Measurements from ENCODE around the gene KRTAP1-3. TPM values are rescaled to one million over a fixed set of nuclear protein-coding genes. Genes with fewer than 3 reads are reported as not detected.

KRTAP1-3 gene
- total RNA-seq, 4 donors from 2014 or later: not detected

- intact Hi-C loops (cut with DNase I): no loop called here
- Histone ChIP-seq H3K4me3 (no peak within 1 kb of the TSS), H3K27ac (no peak within 1 kb of the TSS), H3K27me3 (peaks cover 0 to 13% (median 0%) of the 10 kb centered on the region in 4 donors), H3K9me3 (no peaks in the 10 kb centered on the region), H3K4me1 (peaks cover 0 to 16% (median 0%) of the 10 kb centered on the region in 3 donors), H3K36me3 (no peaks in the 10 kb centered on the region)
- no peak for DNase-seq
- TF ChIP-seq CTCF (IDR thresholded peaks at IDR 0.05) (no peak), POLR2A (IDR thresholded peaks at IDR 0.05) (no peak)
- WGBS, 2 donors: 68 to 75% methylated on average over 3 of the region's 3 CpGs
Observed at GRCh38 chr17:40984226-40984625, 50.4 kb downstream of the KRTAP1-3 start, which contains the start of gene KRT40. Gene KRT40, minus strand, starts transcription at chr17:40984326. Its CDS starts 53 bp downstream, at chr17:40984273.

Small RNA genes lying within 50 kb of the gene (small RNA-seq; reads per million reads assigned to genes)
- gene KRTAP3-4P: 0 reads per million in 4 donors

Other genes with a start within 250 kb of the KRTAP1-3 start
- not detected for gene KRT28, start 234.9 kb downstream of the KRTAP1-3 start, total RNA-seq
- 10 to 100 TPM; 14.4 to 50.0 (median 33.2) TPM for gene KRT10, start 212.3 kb downstream of the KRTAP1-3 start, total RNA-seq
- not detected for gene KRT12, start 167.7 kb downstream of the KRTAP1-3 start, total RNA-seq
- gene KRT20, start 149.6 kb downstream of the KRTAP1-3 start, total RNA-seq: not detected
- 10 to 100 TPM in 1 of 4 donors, 1 to 10 TPM in 2, under 1 TPM in 1; 0.38 to 19.6 (median 4.9) TPM for gene KRT23, start 97.2 kb downstream of the KRTAP1-3 start, total RNA-seq
- not detected for gene KRT39, start 67.9 kb downstream of the KRTAP1-3 start, total RNA-seq
- gene KRT40, start 50.5 kb downstream of the KRTAP1-3 start, total RNA-seq: under 1 TPM in 1 of 4 donors, not detected in 3; 0.19 TPM
- not detected for gene KRTAP3-3, start 40.7 kb downstream of the KRTAP1-3 start, total RNA-seq
- gene KRTAP3-2, start 35.0 kb downstream of the KRTAP1-3 start, total RNA-seq: under 1 TPM in 1 of 4 donors, not detected in 3; 0.57 TPM
- gene KRTAP3-1, start 25.7 kb downstream of the KRTAP1-3 start, total RNA-seq: not detected
- gene KRTAP1-5, start 7.7 kb downstream of the KRTAP1-3 start, total RNA-seq: not detected
- gene KRTAP1-4, start 4.7 kb downstream of the KRTAP1-3 start, total RNA-seq: not detected
- gene KRTAP1-1, start 6.6 kb upstream of the KRTAP1-3 start, total RNA-seq: not detected
- gene KRTAP2-1, start 12.4 kb upstream of the KRTAP1-3 start, total RNA-seq: not detected
- gene KRTAP2-2, start 20.4 kb upstream of the KRTAP1-3 start, total RNA-seq: not detected
- gene KRTAP2-3, start 25.2 kb upstream of the KRTAP1-3 start, total RNA-seq: not detected
- not detected for gene KRTAP2-4, start 31.0 kb upstream of the KRTAP1-3 start, total RNA-seq
- gene KRTAP4-7, start 49.3 kb upstream of the KRTAP1-3 start, total RNA-seq: not detected
- gene KRTAP4-8, start 63.3 kb upstream of the KRTAP1-3 start, total RNA-seq: not detected
- not detected for gene KRTAP4-16, start 67.3 kb upstream of the KRTAP1-3 start, total RNA-seq
- gene KRTAP4-9, start 70.5 kb upstream of the KRTAP1-3 start, total RNA-seq: not detected
- under 1 TPM in 1 of 4 donors, not detected in 3; 0.22 TPM for gene KRTAP4-11, start 83.5 kb upstream of the KRTAP1-3 start, total RNA-seq
- not detected for gene KRTAP4-12, start 89.3 kb upstream of the KRTAP1-3 start, total RNA-seq
- gene KRTAP4-6, start 105.7 kb upstream of the KRTAP1-3 start, total RNA-seq: not detected
- gene KRTAP4-5, start 115.0 kb upstream of the KRTAP1-3 start, total RNA-seq: not detected
- not detected for gene KRTAP4-4, start 125.9 kb upstream of the KRTAP1-3 start, total RNA-seq
- not detected for gene KRTAP4-3, start 133.3 kb upstream of the KRTAP1-3 start, total RNA-seq
- not detected for gene KRTAP4-2, start 143.3 kb upstream of the KRTAP1-3 start, total RNA-seq
- gene KRTAP4-1, start 150.0 kb upstream of the KRTAP1-3 start, total RNA-seq: not detected
- not detected for gene KRTAP9-1, start 155.0 kb upstream of the KRTAP1-3 start, total RNA-seq
- gene KRTAP9-2, start 191.8 kb upstream of the KRTAP1-3 start, total RNA-seq: not detected
- gene KRTAP9-3, start 197.6 kb upstream of the KRTAP1-3 start, total RNA-seq: not detected
- gene KRTAP9-8, start 203.1 kb upstream of the KRTAP1-3 start, total RNA-seq: not detected
- not detected for gene KRTAP9-4, start 214.8 kb upstream of the KRTAP1-3 start, total RNA-seq
- gene KRTAP9-9, start 220.5 kb upstream of the KRTAP1-3 start, total RNA-seq: not detected
- gene KRTAP9-6, start 230.5 kb upstream of the KRTAP1-3 start, total RNA-seq: not detected
- not detected for gene KRTAP9-7, start 240.8 kb upstream of the KRTAP1-3 start, total RNA-seq

All from esophagus squamous epithelium (tissue), 5 donors.